Measurements from ENCODE around the gene SRPK2. TPM values are rescaled to one million over a fixed set of nuclear protein-coding genes. Genes with fewer than 3 reads are reported as not detected.
"Not testable (repeated sequence)": the region's sequence is repeated elsewhere in the genome, so short reads cannot be mapped to it uniquely, and the experiment has no call there.

SRPK2 gene
- total and polyA plus RNA-seq, 2 of the 8 experiments (the other 6 are each of a cell fraction or from before 2014, with no cell fraction given) = 10.0 to 47.1 TPM

DNA sequence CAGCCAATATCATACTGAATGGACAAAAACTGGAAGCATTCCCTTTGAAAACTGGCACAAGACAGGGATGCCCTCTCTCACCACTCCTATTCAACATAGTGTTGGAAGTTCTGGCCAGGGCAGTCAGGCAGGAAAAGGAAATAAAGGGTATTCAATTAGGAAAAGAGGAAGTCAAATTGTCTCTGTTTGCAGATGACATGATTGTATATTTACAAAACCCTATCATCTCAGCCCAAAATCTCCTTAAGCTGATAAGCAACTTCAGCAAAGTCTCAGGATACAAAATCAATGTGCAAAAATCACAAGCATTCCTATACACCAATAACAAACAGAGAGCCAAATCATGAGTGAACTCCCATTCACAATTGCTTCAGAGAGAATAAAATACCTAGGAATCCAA, 129.8 kb downstream of the SRPK2 start:
- H2BK12ac ChIP-seq (ENCODE audit: low read depth, low read length); CTCF ChIA-PET (ENCODE audit: partially characterized antibody); H3K9ac ChIP-seq (replicated peaks in 1 of 4; ENCODE audit: extremely low read depth in 1 of 4, low read depth in 3 of 4, low read length in 3 of 4): not testable (repeated sequence)

More for the DNA sequence above, 129.8 kb downstream of the SRPK2 start:
- H3K18ac ChIP-seq (ENCODE audit: extremely low read depth, low read length); H3K27me3 ChIP-seq (replicated peaks in 1 of 4; ENCODE audit: control insufficient read depth in 3 of 4, extremely low read depth in 1 of 4, insufficient read depth in 3 of 4, low read length in 3 of 4); FAIRE-seq; H3K4ac ChIP-seq (replicated peaks; ENCODE audit: insufficient read length, low read depth, low read length); H3K4me1 ChIP-seq (replicated peaks in 1 of 4; ENCODE audit: control insufficient read depth in 3 of 4, insufficient read depth in 4 of 4, low read length in 3 of 4); H4K20me1 ChIP-seq (replicated peaks in 1 of 2; ENCODE audit: control insufficient read depth in 1 of 2, insufficient read depth in 2 of 2, low read length in 2 of 2); H2BK15ac ChIP-seq (ENCODE audit: low read length); H3K23ac ChIP-seq (ENCODE audit: insufficient read length); H4K8ac ChIP-seq (ENCODE audit: extremely low read depth, insufficient read depth, low read length); H3K9me3 ChIP-seq (ENCODE audit: insufficient read depth in 2 of 2, low read depth in 1 of 2, low read length in 1 of 2); POLR2A ChIA-PET (ENCODE audit: partially characterized antibody); H3K4me3 ChIP-seq (ENCODE audit: extremely low read depth in 1 of 4, insufficient read depth in 2 of 4, low read depth in 3 of 4, low read length in 4 of 4); H3K4me2 ChIP-seq (ENCODE audit: insufficient read depth in 1 of 2, low read depth in 2 of 2, low read length in 2 of 2); H3K36me3 ChIP-seq (ENCODE audit: control insufficient read depth in 2 of 4, insufficient read depth in 4 of 4, low read length in 3 of 4); H2AFZ ChIP-seq (ENCODE audit: low read length); H2AK5ac ChIP-seq (ENCODE audit: low read depth, low read length); H4K5ac ChIP-seq (ENCODE audit: insufficient read length, low read depth, low read length); H2BK5ac ChIP-seq (ENCODE audit: low read depth, low read length); H2BK20ac ChIP-seq (ENCODE audit: low read length); H3K14ac ChIP-seq (ENCODE audit: insufficient read length); H3K79me1 ChIP-seq (ENCODE audit: low read depth, low read length); H4K91ac ChIP-seq (replicated peaks; ENCODE audit: insufficient read length, low read length); H3K56ac ChIP-seq (replicated peaks; ENCODE audit: insufficient read length, low read depth, low read length); H3K23me2 ChIP-seq (ENCODE audit: low read depth, low read length); DNase-seq (ENCODE audit: low read depth in 1 of 2, low spot score in 2 of 2); H2BK120ac ChIP-seq (replicated peaks; ENCODE audit: low read depth, low read length); H3K27ac ChIP-seq (ENCODE audit: low read depth, low read length): not testable (repeated sequence)
- peaks cover 0 to 55% of the 10 kb centered on the region in 2 experiments; a peak in 3 of 4 replicates for H3K79me2 ChIP-seq (ENCODE audit: control insufficient read depth in 1 of 2, insufficient read depth in 2 of 2, low read length in 2 of 2)
